GM18520 (cell line): Measurements from ENCODE around the gene YJEFN3.

ENCODE experiments used
- ATAC-seq: cut with Tn5 transposase; IDR thresholded peaks from one replicate; pipeline ENCODE4 v1.9.1; 2021; ENCODE audit not compliant: unreplicated experiment

Gene YJEFN3

GRCh38 chr19:19537075-19538048 lies 8.7 kb downstream of the YJEFN3 start:
- no peak for ATAC-seq

GRCh38 chr19:19538061-19538784 lies 9.5 kb downstream of the YJEFN3 start, which contains the start of gene CILP2:
CILP2 (plus strand) TSS chr19:19538265; CDS start chr19:19538350, 85 bp downstream.
- no peak for ATAC-seq

- ATAC-seq: no peak
These were observed 10.1 kb downstream of the YJEFN3 start for GRCh38 chr19:19538785-19539166.

GRCh38 chr19:19539698-19540063 lies 11.0 kb downstream of the YJEFN3 start:
- no peak for ATAC-seq

- no peak for ATAC-seq
These were observed 11.5 kb downstream of the YJEFN3 start for GRCh38 chr19:19540064-19540714.

GRCh38 chr19:19540715-19541515 lies 12.2 kb downstream of the YJEFN3 start:
- ATAC-seq: no peak

GRCh38 chr19:19541616-19542015 lies 12.9 kb downstream of the YJEFN3 start:
- ATAC-seq: no peak

GRCh38 chr19:19542507-19542906 lies 13.8 kb downstream of the YJEFN3 start:
- no peak for ATAC-seq

GRCh38 chr19:19543101-19543500 lies 14.4 kb downstream of the YJEFN3 start:
- no peak for ATAC-seq

GRCh38 chr19:19543640-19544039 lies 14.9 kb downstream of the YJEFN3 start:
- ATAC-seq: no peak

- ATAC-seq: no peak
These were observed 15.7 kb downstream of the YJEFN3 start for GRCh38 chr19:19544257-19544953.

- no peak for ATAC-seq
These were observed 16.4 kb downstream of the YJEFN3 start for GRCh38 chr19:19544954-19545591.

- ATAC-seq: no peak
These were observed 17.0 kb downstream of the YJEFN3 start for GRCh38 chr19:19545707-19546106.

GRCh38 chr19:19546751-19547162 lies 18.0 kb downstream of the YJEFN3 start:
- no peak for ATAC-seq

GRCh38 chr19:19547674-19548336 lies 19.1 kb downstream of the YJEFN3 start:
- no peak for ATAC-seq

- no peak for ATAC-seq
These were observed 20.4 kb downstream of the YJEFN3 start for GRCh38 chr19:19548915-19549759.

GRCh38 chr19:19549804-19550464 lies 21.2 kb downstream of the YJEFN3 start:
- no peak for ATAC-seq
